Measurements from ENCODE around the gene MRPS27. TPM values are rescaled to one million over a fixed set of nuclear protein-coding genes. Genes with fewer than 3 reads are reported as not detected.
A peak's percentile ranks its signal among the peaks of the same experiment; 100 is the strongest.

The MRPS27 gene
- total RNA-seq, 1 experiment from 2014 or later, result 88.6 TPM

- no TSS peak for BruUV-seq (replicated peaks)
- Histone ChIP-seq H3K4me1 (ENCODE audit: insufficient read depth, low read length, poor library complexity, severe bottlenecking) (peaks cover 55% of the 10 kb centered on the region), H3K27ac (ENCODE audit: low read depth, low read length, poor library complexity, severe bottlenecking) (peak overlapping the region; percentile 45)
These were observed 74.5 kb downstream of the MRPS27 start for GRCh38 chr5:72245546-72245945.

DNA sequence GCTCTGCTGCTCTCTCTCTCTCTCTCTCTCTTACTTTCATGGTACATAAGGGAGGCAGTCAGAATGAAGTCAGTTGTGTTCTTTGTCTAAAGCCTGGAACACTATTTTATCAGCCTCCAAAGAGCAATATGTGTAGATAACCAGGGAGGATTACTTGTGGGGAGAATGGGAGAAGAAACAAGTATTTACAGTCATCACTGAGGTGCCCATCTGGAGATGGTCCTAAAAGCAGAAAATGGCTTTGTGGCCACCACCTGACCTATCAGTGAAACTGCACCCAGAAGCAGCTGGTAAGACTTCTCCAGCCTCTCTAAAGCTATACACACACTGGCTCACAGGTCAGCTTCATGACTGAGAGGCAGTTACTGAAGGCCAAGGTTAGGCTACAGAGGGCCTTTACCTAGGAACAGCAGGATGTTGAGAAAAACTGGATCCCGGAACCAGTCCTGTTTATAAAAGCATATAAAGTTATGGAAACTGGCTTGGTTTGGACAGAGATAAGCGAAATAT lies 75.1 kb downstream of the MRPS27 start:
- POLR2A ChIA-PET (ENCODE audit: low non-redundant PET), result no interaction called here
- H3K27ac ChIP-seq (ENCODE audit: low read depth, low read length, poor library complexity, severe bottlenecking), result peak overlapping the region; percentile 45
- H3K27me3 ChIP-seq (replicated peaks; ENCODE audit: insufficient read depth, low read depth, low read length, poor library complexity), result no peaks in the 10 kb centered on the region
- H3K9me3 ChIP-seq (ENCODE audit: low read depth, low read length, poor library complexity, severe bottlenecking), result no peaks in the 10 kb centered on the region
- intact Hi-C loops (cut with micrococcal nuclease; ENCODE audit: unreplicated experiment), result no loop called here
- no peaks in the 10 kb centered on the region for H3K36me3 ChIP-seq (ENCODE audit: insufficient read depth, low read length, poor library complexity, severe bottlenecking)
- CTCF ChIA-PET, result no interaction called here
- H3K4me3 ChIP-seq (ENCODE audit: low read depth, low read length, poor library complexity, severe bottlenecking), result no peak overlapping the region
- peak; percentile 52 for DNase-seq (ENCODE audit: low spot score)
- TF ChIP-seq, protein P1, sequence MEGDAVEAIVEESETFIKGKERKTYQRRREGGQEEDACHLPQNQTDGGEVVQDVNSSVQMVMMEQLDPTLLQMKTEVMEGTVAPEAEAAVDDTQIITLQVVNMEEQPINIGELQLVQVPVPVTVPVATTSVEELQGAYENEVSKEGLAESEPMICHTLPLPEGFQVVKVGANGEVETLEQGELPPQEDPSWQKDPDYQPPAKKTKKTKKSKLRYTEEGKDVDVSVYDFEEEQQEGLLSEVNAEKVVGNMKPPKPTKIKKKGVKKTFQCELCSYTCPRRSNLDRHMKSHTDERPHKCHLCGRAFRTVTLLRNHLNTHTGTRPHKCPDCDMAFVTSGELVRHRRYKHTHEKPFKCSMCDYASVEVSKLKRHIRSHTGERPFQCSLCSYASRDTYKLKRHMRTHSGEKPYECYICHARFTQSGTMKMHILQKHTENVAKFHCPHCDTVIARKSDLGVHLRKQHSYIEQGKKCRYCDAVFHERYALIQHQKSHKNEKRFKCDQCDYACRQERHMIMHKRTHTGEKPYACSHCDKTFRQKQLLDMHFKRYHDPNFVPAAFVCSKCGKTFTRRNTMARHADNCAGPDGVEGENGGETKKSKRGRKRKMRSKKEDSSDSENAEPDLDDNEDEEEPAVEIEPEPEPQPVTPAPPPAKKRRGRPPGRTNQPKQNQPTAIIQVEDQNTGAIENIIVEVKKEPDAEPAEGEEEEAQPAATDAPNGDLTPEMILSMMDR (conservative IDR thresholded peaks at IDR 0.05; ENCODE audit: low read depth, low read length), result peak; percentile 57
- TF ChIP-seq EZH2 (IDR thresholded peaks at IDR 0.05; ENCODE audit: borderline replicate concordance, low read depth, low read length, poor library complexity, severe bottlenecking), result no peak
- no TSS peak for BruUV-seq (replicated peaks)
- peaks cover 55% of the 10 kb centered on the region for H3K4me1 ChIP-seq (ENCODE audit: insufficient read depth, low read length, poor library complexity, severe bottlenecking)

More at GRCh38 chr5:72245546-72245945, 74.5 kb downstream of the MRPS27 start:
- no peaks in the 10 kb centered on the region for H3K27me3 ChIP-seq (replicated peaks; ENCODE audit: insufficient read depth, low read depth, low read length, poor library complexity)
- TF ChIP-seq, protein P1 (conservative IDR thresholded peaks at IDR 0.05; ENCODE audit: low read depth, low read length), result no peak
- no peaks in the 10 kb centered on the region for H3K9me3 ChIP-seq (ENCODE audit: low read depth, low read length, poor library complexity, severe bottlenecking)
- ChIA-PET CTCF (no interaction called here), POLR2A (ENCODE audit: low non-redundant PET) (no interaction called here)
- H3K36me3 ChIP-seq (ENCODE audit: insufficient read depth, low read length, poor library complexity, severe bottlenecking), result no peaks in the 10 kb centered on the region
- intact Hi-C loops (cut with micrococcal nuclease; ENCODE audit: unreplicated experiment), result no loop called here
- no peak overlapping the region for H3K4me3 ChIP-seq (ENCODE audit: low read depth, low read length, poor library complexity, severe bottlenecking)
- no peak for DNase-seq (ENCODE audit: low spot score)

GRCh38 chr5:72243706-72244105 lies 76.3 kb downstream of the MRPS27 start:
- Histone ChIP-seq H3K36me3 (ENCODE audit: insufficient read depth, low read length, poor library complexity, severe bottlenecking) (no peaks in the 10 kb centered on the region), H3K9me3 (ENCODE audit: low read depth, low read length, poor library complexity, severe bottlenecking) (no peaks in the 10 kb centered on the region), H3K4me1 (ENCODE audit: insufficient read depth, low read length, poor library complexity, severe bottlenecking) (peaks cover 49% of the 10 kb centered on the region), H3K27me3 (replicated peaks; ENCODE audit: insufficient read depth, low read depth, low read length, poor library complexity) (no peaks in the 10 kb centered on the region), H3K27ac (ENCODE audit: low read depth, low read length, poor library complexity, severe bottlenecking) (no peak overlapping the region), H3K4me3 (ENCODE audit: low read depth, low read length, poor library complexity, severe bottlenecking) (no peak overlapping the region)
- CTCF ChIA-PET, result no interaction called here
- POLR2A ChIA-PET (ENCODE audit: low non-redundant PET), result no interaction called here
- no TSS peak for BruUV-seq (replicated peaks)
- DNase-seq (ENCODE audit: low spot score), result no peak
- intact Hi-C loops (cut with micrococcal nuclease; ENCODE audit: unreplicated experiment), result no loop called here
- no peak for TF ChIP-seq EZH2 (IDR thresholded peaks at IDR 0.05; ENCODE audit: borderline replicate concordance, low read depth, low read length, poor library complexity, severe bottlenecking)
- TF ChIP-seq, protein P1 (conservative IDR thresholded peaks at IDR 0.05; ENCODE audit: low read depth, low read length), result no peak

Data from A673 (cell line).